ENCODE results near the gene TESK1.
"Not testable (repeated sequence)": the region's sequence is repeated elsewhere in the genome, so short reads cannot be mapped to it uniquely, and the experiment has no call there.

Gene TESK1

DNA sequence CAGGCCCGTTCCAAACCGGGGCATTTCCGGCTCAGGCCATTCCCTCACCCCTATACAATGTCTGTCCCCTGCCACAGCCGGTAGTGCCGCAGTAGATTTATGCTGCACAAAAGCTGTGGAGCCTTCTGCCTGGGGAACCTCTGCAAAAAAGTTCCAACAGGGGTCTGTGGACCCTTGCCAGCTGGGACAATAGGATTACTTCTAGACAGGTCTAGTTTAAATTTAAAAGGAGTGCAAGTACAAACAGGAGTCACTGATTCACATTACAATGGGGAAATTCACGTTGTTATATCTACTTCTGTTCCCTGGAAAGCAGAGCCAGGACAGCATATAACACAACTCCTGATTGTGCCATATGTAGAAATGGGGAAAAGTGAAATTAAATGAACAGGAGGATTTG is 21.5 kb upstream of the TESK1 start:
- H3K27ac ChIP-seq (ENCODE audit: low read depth, low read length, severe bottlenecking); H3K4me3 ChIP-seq (ENCODE audit: extremely low read depth, insufficient read depth, low read length, poor library complexity, severe bottlenecking); H3K4me1 ChIP-seq (ENCODE audit: control insufficient read depth, insufficient read depth, low read length, poor library complexity, severe bottlenecking); H3K36me3 ChIP-seq (ENCODE audit: control insufficient read depth, insufficient read depth, low read length): not testable (repeated sequence)
- H3K9me3 ChIP-seq (ENCODE audit: control insufficient read depth, low read length), result peaks cover 16% of the 10 kb centered on the region
- WGBS, 2 experiments (ENCODE audit: insufficient coverage in 2 of 2), result 63 to 64% methylated on average over 5 of the region's 6 CpGs

- H3K9me3 ChIP-seq (ENCODE audit: control insufficient read depth, low read length), result peaks cover 14% of the 10 kb centered on the region
- not testable (repeated sequence) for H3K36me3 ChIP-seq (ENCODE audit: control insufficient read depth, insufficient read depth, low read length); H3K4me3 ChIP-seq (ENCODE audit: extremely low read depth, insufficient read depth, low read length, poor library complexity, severe bottlenecking); H3K4me1 ChIP-seq (ENCODE audit: control insufficient read depth, insufficient read depth, low read length, poor library complexity, severe bottlenecking); H3K27ac ChIP-seq (ENCODE audit: low read depth, low read length, severe bottlenecking)
- 80% methylated on average over 1 of the region's 3 CpGs; no CpG with 5 or more reads in 1 of the 2 experiments for WGBS, 2 experiments (ENCODE audit: insufficient coverage in 2 of 2)
These were observed 20.4 kb upstream of the TESK1 start for GRCh38 chr9:35584681-35585080.

DNA sequence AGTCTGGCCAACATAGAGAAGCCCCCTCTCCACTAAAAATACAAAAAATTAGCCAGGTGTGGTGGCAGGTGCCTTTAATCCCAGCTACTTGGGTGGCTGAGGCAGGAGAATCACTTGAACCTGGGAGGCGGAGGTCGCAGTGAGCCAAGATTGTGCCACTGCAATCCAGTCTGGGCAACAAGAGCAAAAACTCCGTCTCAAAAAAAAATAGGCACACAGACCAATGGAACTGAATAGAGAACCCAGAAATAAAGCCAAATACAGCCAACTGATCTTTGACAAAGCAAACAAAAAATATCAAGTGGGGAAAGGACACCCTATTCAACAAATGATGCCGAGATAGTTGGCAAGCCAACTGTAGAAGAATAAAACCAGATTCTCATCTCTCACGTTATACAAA is 16.6 kb upstream of the TESK1 start:
- WGBS, 2 experiments (ENCODE audit: insufficient coverage in 2 of 2), result 96 to 97% methylated on average over 4 of the region's 5 CpGs
- H3K9me3 ChIP-seq (ENCODE audit: control insufficient read depth, low read length); H3K4me3 ChIP-seq (ENCODE audit: extremely low read depth, insufficient read depth, low read length, poor library complexity, severe bottlenecking); H3K27ac ChIP-seq (ENCODE audit: low read depth, low read length, severe bottlenecking); H3K4me1 ChIP-seq (ENCODE audit: control insufficient read depth, insufficient read depth, low read length, poor library complexity, severe bottlenecking); H3K36me3 ChIP-seq (ENCODE audit: control insufficient read depth, insufficient read depth, low read length): not testable (repeated sequence)

GRCh38 chr9:35593581-35593980 is 11.5 kb upstream of the TESK1 start:
- Histone ChIP-seq H3K4me1 (ENCODE audit: control insufficient read depth, insufficient read depth, low read length, poor library complexity, severe bottlenecking) (no peaks in the 10 kb centered on the region), H3K4me3 (ENCODE audit: extremely low read depth, insufficient read depth, low read length, poor library complexity, severe bottlenecking) (no peak overlapping the region), H3K9me3 (ENCODE audit: control insufficient read depth, low read length) (peaks cover 11% of the 10 kb centered on the region), H3K36me3 (ENCODE audit: control insufficient read depth, insufficient read depth, low read length) (no peaks in the 10 kb centered on the region), H3K27ac (ENCODE audit: low read depth, low read length, severe bottlenecking) (no peak overlapping the region)

DNA sequence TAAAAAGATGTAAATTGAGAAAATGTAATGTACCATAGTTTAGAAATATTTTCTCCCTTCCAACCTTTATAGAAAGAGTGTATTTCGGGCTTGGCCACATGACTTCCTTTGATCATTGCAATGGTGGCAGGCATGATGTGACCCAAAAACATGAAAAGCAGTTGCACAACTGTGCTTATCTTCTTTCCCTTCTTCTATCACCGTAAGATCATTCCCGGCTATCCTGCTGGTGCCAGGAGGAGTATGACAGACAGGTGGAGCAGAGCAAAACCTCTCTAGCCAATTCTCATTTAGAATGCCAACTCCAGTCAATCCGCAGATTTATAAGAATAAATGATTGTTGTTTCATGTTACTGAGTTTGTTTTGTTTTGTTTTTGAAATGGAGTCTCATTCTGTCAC is 10.6 kb upstream of the TESK1 start:
- Histone ChIP-seq H3K36me3 (ENCODE audit: control insufficient read depth, insufficient read depth, low read length) (no peaks in the 10 kb centered on the region), H3K9me3 (ENCODE audit: control insufficient read depth, low read length) (peaks cover 11% of the 10 kb centered on the region), H3K4me3 (ENCODE audit: extremely low read depth, insufficient read depth, low read length, poor library complexity, severe bottlenecking) (no peak overlapping the region), H3K27ac (ENCODE audit: low read depth, low read length, severe bottlenecking) (no peak overlapping the region), H3K4me1 (ENCODE audit: control insufficient read depth, insufficient read depth, low read length, poor library complexity, severe bottlenecking) (no peaks in the 10 kb centered on the region)
- WGBS, 2 experiments (ENCODE audit: insufficient coverage in 2 of 2), result 60 to 93% methylated on average over 1 to 2 of the region's 4 CpGs

DNA sequence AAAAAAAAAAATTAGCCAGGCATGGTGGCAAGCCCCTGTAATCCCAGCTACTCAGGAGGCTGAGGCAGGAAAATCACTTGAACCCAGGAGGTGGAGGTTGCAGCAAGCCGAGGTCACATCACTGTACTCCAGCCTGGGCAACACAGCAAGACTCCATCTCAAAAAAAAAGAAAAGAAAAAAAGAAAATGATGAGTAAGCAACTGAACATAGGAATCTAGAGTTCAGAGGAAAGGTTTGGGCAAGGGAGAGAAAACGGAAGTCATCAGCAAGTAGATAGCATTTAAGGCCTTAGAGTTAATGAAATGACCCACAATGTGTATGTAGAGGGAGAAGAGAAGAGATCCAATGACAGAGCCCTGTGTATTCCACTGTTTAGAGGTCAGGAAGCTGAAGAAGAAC is 8.2 kb upstream of the TESK1 start:
- not testable (repeated sequence) for H3K4me1 ChIP-seq (ENCODE audit: control insufficient read depth, insufficient read depth, low read length, poor library complexity, severe bottlenecking); H3K36me3 ChIP-seq (ENCODE audit: control insufficient read depth, insufficient read depth, low read length); H3K4me3 ChIP-seq (ENCODE audit: extremely low read depth, insufficient read depth, low read length, poor library complexity, severe bottlenecking); H3K27ac ChIP-seq (ENCODE audit: low read depth, low read length, severe bottlenecking)
- WGBS, 2 experiments (ENCODE audit: insufficient coverage in 2 of 2), result 88 to 89% methylated on average over 1 of the region's 2 CpGs
- H3K9me3 ChIP-seq (ENCODE audit: control insufficient read depth, low read length), result peaks cover 11% of the 10 kb centered on the region

- Histone ChIP-seq H3K36me3 (ENCODE audit: control insufficient read depth, insufficient read depth, low read length) (no peaks in the 10 kb centered on the region), H3K4me3 (ENCODE audit: extremely low read depth, insufficient read depth, low read length, poor library complexity, severe bottlenecking) (no peak overlapping the region), H3K4me1 (ENCODE audit: control insufficient read depth, insufficient read depth, low read length, poor library complexity, severe bottlenecking) (no peaks in the 10 kb centered on the region), H3K9me3 (ENCODE audit: control insufficient read depth, low read length) (peaks cover under 1% of the 10 kb centered on the region), H3K27ac (ENCODE audit: low read depth, low read length, severe bottlenecking) (no peak overlapping the region)
- 89 to 98% methylated on average over 9 to 11 of the region's 11 CpGs for WGBS, 2 experiments (ENCODE audit: insufficient coverage in 2 of 2)
These were observed 6.0 kb upstream of the TESK1 start for GRCh38 chr9:35598866-35599590.

GRCh38 chr9:35599763-35600604 is 5.1 kb upstream of the TESK1 start:
- H3K4me3 ChIP-seq (ENCODE audit: extremely low read depth, insufficient read depth, low read length, poor library complexity, severe bottlenecking), result no peak overlapping the region
- WGBS, 2 experiments (ENCODE audit: insufficient coverage in 2 of 2), result 77 to 84% methylated on average over 13 to 14 of the region's 14 CpGs
- no peak overlapping the region for H3K27ac ChIP-seq (ENCODE audit: low read depth, low read length, severe bottlenecking)
- no peaks in the 10 kb centered on the region for H3K9me3 ChIP-seq (ENCODE audit: control insufficient read depth, low read length)
- H3K4me1 ChIP-seq (ENCODE audit: control insufficient read depth, insufficient read depth, low read length, poor library complexity, severe bottlenecking), result no peaks in the 10 kb centered on the region
- no peaks in the 10 kb centered on the region for H3K36me3 ChIP-seq (ENCODE audit: control insufficient read depth, insufficient read depth, low read length)

- WGBS, 2 experiments (ENCODE audit: insufficient coverage in 2 of 2), result 49 to 61% methylated on average over 17 to 18 of the region's 18 CpGs
- no peaks in the 10 kb centered on the region for H3K4me1 ChIP-seq (ENCODE audit: control insufficient read depth, insufficient read depth, low read length, poor library complexity, severe bottlenecking)
- H3K36me3 ChIP-seq (ENCODE audit: control insufficient read depth, insufficient read depth, low read length), result peaks cover 11% of the 10 kb centered on the region
- peak overlapping the region; percentile 78 for H3K27ac ChIP-seq (ENCODE audit: low read depth, low read length, severe bottlenecking)
- peak overlapping the region; percentile 55 for H3K4me3 ChIP-seq (ENCODE audit: extremely low read depth, insufficient read depth, low read length, poor library complexity, severe bottlenecking)
- no peaks in the 10 kb centered on the region for H3K9me3 ChIP-seq (ENCODE audit: control insufficient read depth, low read length)
These were observed 1.5 kb upstream of the TESK1 start for GRCh38 chr9:35603506-35603985.

DNA sequence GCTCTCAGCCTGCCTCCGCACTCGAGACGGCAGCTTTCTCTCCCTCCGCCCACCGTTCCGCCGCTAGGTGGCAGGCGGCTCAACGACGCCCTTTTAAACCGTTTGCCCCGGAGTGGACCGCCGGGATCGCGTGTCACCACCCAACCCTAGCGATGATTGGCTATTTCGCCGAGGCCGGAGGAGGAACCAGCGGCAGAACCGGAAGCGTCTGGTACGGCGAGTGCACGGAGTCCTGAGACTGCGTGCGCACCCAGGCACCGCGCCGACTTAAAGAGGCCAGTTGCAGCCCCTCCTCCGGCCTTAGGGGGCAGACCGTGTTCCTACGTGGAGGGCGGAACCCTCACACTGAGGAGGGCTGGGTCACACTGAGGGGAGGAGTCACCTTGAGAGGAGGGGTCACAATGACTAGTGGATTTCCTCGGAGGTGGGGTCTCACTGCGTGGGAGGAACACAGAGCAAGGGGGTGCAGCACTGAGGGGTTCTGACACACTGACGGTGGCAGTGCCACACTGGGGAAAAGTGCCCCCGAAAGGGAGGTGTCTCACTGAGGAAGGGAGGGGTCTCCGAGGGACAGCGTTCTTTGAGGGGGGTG is 980 bp upstream of the TESK1 start:
- Histone ChIP-seq H3K27ac (ENCODE audit: low read depth, low read length, severe bottlenecking) (peak overlapping the region; percentile 95), H3K4me1 (ENCODE audit: control insufficient read depth, insufficient read depth, low read length, poor library complexity, severe bottlenecking) (no peaks in the 10 kb centered on the region)
- WGBS, 2 experiments (ENCODE audit: insufficient coverage in 2 of 2), result 0 to 1% methylated on average over 37 to 41 of the region's 41 CpGs

More for the DNA sequence above, 980 bp upstream of the TESK1 start:
- no peaks in the 10 kb centered on the region for H3K9me3 ChIP-seq (ENCODE audit: control insufficient read depth, low read length)
- peak overlapping the region; percentile 55 for H3K4me3 ChIP-seq (ENCODE audit: extremely low read depth, insufficient read depth, low read length, poor library complexity, severe bottlenecking)
- peaks cover 17% of the 10 kb centered on the region for H3K36me3 ChIP-seq (ENCODE audit: control insufficient read depth, insufficient read depth, low read length)
